IMR-90 (cell line): ENCODE data around the gene TNRC6C. TPM values are rescaled to one million over a fixed set of nuclear protein-coding genes. Genes with fewer than 3 reads are reported as not detected.

ENCODE experiments used
- ATAC-seq: fragments of 200-7000 bp; cut with Tn5 transposase; 2 replicates; pipeline ENCODE4 v1.9.1; 2020; ENCODE audit warnings: low read depth, mild to moderate bottlenecking, moderate library complexity
- BruUV-seq: library from RNA; stranded (reverse); fragments of 400-500 nt; replicated peaks from 2 replicates; lab custom pipeline; 2021; lab: Mats Ljungman, UMichigan
- CTCF ChIA-PET: fragments of 300-600 bp; formaldehyde crosslinking; extraction: SDS; loops from one replicate; lab custom pipeline; 2021; ENCODE audit warnings: antibody characterized with exemption; lab: Yijun Ruan, JAX
- POLR2A ChIA-PET: fragments of 300-600 bp; sonication (Branson Sonifier 250); formaldehyde crosslinking; loops from one replicate; lab custom pipeline; 2022; ENCODE audit warnings: antibody characterized with exemption; ENCODE audit not compliant: unreplicated experiment; lab: Charles Lee
- DNase-seq: peaks from one replicate; pipeline ENCODE4 v3.0.0; 2013
- H2AFZ ChIP-seq: replicated peaks from 2 replicates; pipeline ENCODE3; 2013; ENCODE audit warnings: low read length, mild to moderate bottlenecking; ENCODE audit not compliant: poor library complexity
- H2AK5ac ChIP-seq: 2 replicates; pipeline ENCODE4 v1.6.1; 2013; ENCODE audit warnings: low read depth, low read length, inconsistent platforms
- H2AK9ac ChIP-seq: replicated peaks from 2 replicates; pipeline ENCODE3; 2013; ENCODE audit warnings: mild to moderate bottlenecking, low read depth, low read length, moderate library complexity; ENCODE audit not compliant: poor library complexity
- H2BK120ac ChIP-seq: 2 replicates; pipeline ENCODE4 v1.6.1; 2013; ENCODE audit warnings: low read depth, low read length, inconsistent platforms
- H2BK15ac ChIP-seq: 3 replicates; pipeline ENCODE4 v1.6.1; 2013; ENCODE audit warnings: low read depth, low read length, inconsistent platforms
- H2BK20ac ChIP-seq: 2 replicates; pipeline ENCODE4 v1.6.1; 2013; ENCODE audit warnings: low read depth, mild to moderate bottlenecking, inconsistent platforms, low read length, moderate library complexity
- H2BK5ac ChIP-seq: 2 replicates; pipeline ENCODE4 v1.6.1; 2013; ENCODE audit warnings: mild to moderate bottlenecking, low read depth, low read length, inconsistent platforms; ENCODE audit not compliant: poor library complexity, severe bottlenecking
- H3K14ac ChIP-seq: replicated peaks from 2 replicates; pipeline ENCODE4 v1.6.1; 2013; ENCODE audit warnings: low read depth, low read length, inconsistent platforms
- H3K18ac ChIP-seq: 2 replicates; pipeline ENCODE4 v1.6.1; 2013; ENCODE audit warnings: low read depth, low read length, control low read depth
- H3K23ac ChIP-seq: 2 replicates; pipeline ENCODE4 v1.6.1; 2013; ENCODE audit warnings: low read depth, low read length, inconsistent platforms
- H3K27ac ChIP-seq: 2 replicates; pipeline ENCODE4 v1.5.1; 2013; ENCODE audit warnings: mild to moderate bottlenecking, control low read depth, low read length; ENCODE audit not compliant: insufficient read depth
- H3K27me3 ChIP-seq: 2 replicates; pipeline ENCODE4 v1.6.1; 2013; ENCODE audit warnings: low read length; ENCODE audit not compliant: control insufficient read depth, insufficient read depth
- H3K36me3 ChIP-seq: 2 replicates; pipeline ENCODE4 v1.6.1; 2013; ENCODE audit warnings: low read length, mixed read lengths; ENCODE audit not compliant: control insufficient read depth, insufficient read depth
- H3K4ac ChIP-seq: 2 replicates; pipeline ENCODE4 v1.6.1; 2013; ENCODE audit warnings: low read depth, low read length, inconsistent platforms
- H3K4me1 ChIP-seq: 2 replicates; pipeline ENCODE4 v1.6.1; 2013; ENCODE audit warnings: low read length, mixed read lengths; ENCODE audit not compliant: control insufficient read depth, insufficient read depth
- H3K4me2 ChIP-seq: 2 replicates; pipeline ENCODE4 v1.6.1; 2013; ENCODE audit warnings: low read depth, mild to moderate bottlenecking, control low read depth, low read length, moderate library complexity
- H3K4me3 ChIP-seq: 2 replicates; pipeline ENCODE4 v1.5.1; 2013; ENCODE audit warnings: low read depth, mild to moderate bottlenecking, control low read depth, low read length, moderate library complexity; ENCODE audit not compliant: insufficient read depth
- H3K56ac ChIP-seq: 2 replicates; pipeline ENCODE4 v1.6.1; 2013; ENCODE audit warnings: low read length, inconsistent platforms; ENCODE audit not compliant: insufficient read depth; ENCODE audit errors: extremely low read depth
- H3K79me1 ChIP-seq, 2 experiments: 2 replicates each; pipeline ENCODE4 v1.6.1; 2013; ENCODE audit warnings: low read length in 2 of 2, inconsistent platforms in 1 of 2, low read depth in 1 of 2
- H3K9ac ChIP-seq: 2 replicates; pipeline ENCODE4 v1.6.1; 2013; ENCODE audit warnings: low read depth, low read length, control low read depth
- H3K9me1 ChIP-seq: 2 replicates; pipeline ENCODE4 v1.6.1; 2013; ENCODE audit warnings: low read length, inconsistent platforms; ENCODE audit not compliant: insufficient read depth
- H3K9me3 ChIP-seq: 2 replicates; pipeline ENCODE4 v1.6.1; 2013; ENCODE audit warnings: low read length; ENCODE audit not compliant: control insufficient read depth, insufficient read depth
- H4K20me1 ChIP-seq: 2 replicates; pipeline ENCODE4 v1.6.1; 2013; ENCODE audit warnings: low read length, inconsistent platforms; ENCODE audit not compliant: insufficient read depth
- H4K5ac ChIP-seq: 2 replicates; pipeline ENCODE4 v1.6.1; 2013; ENCODE audit warnings: mild to moderate bottlenecking, low read depth, low read length, control low read depth
- H4K8ac ChIP-seq, 2 experiments: 2 replicates each; pipeline ENCODE4 v1.6.1; 2013; ENCODE audit warnings: low read depth in 2 of 2, low read length in 2 of 2, control low read depth in 1 of 2, inconsistent platforms in 1 of 2
- H4K91ac ChIP-seq: 2 replicates; pipeline ENCODE4 v1.6.1; 2013; ENCODE audit warnings: low read depth, low read length, inconsistent platforms; ENCODE audit not compliant: insufficient read depth
- FOS ChIP-seq: fragments of 150-350 bp; IDR thresholded peaks from 2 replicates; pipeline ENCODE4 v1.6.1; 2016; ENCODE audit warnings: low read depth, low read length
- MAFK ChIP-seq: IDR thresholded peaks from 2 replicates; pipeline ENCODE4 v1.6.1; 2012; ENCODE audit warnings: low read depth, low read length, improper control_type of control experiment
- MXI1 ChIP-seq: IDR thresholded peaks from 2 replicates; pipeline ENCODE4 v1.6.1; 2012; ENCODE audit warnings: low read depth, mild to moderate bottlenecking, low read length, moderate library complexity, borderline replicate concordance
- RAD21 ChIP-seq: IDR thresholded peaks from 2 replicates; pipeline ENCODE4 v1.6.1; 2012; ENCODE audit warnings: low read length, improper control_type of control experiment
- WGBS, 2 experiments: methylation state at CpG; one replicate each; pipeline versions ENCODE4 v1.1.5 to v1.1.7; 2013; ENCODE audit warnings: missing lambda C conversion rate in 2 of 2; ENCODE audit not compliant: insufficient read length in 1 of 2; ENCODE audit errors: extremely low coverage in 2 of 2; 5-methylcytosine and 5-hydroxymethylcytosine counted together
- dilution Hi-C: fragments of 300-500 bp; cut with HindIII; formaldehyde crosslinking; loops from one replicate; pipeline ENCODE4 v1.14.3; 2018; ENCODE audit warnings: low sequenced_read_pairs; ENCODE audit not compliant: unreplicated experiment
- in situ Hi-C: fragments of 300-500 bp; cut with MboI; formaldehyde crosslinking; loops from 3 replicates; pipeline ENCODE4 v1.14.3; 2019; ENCODE audit warnings: low sequenced_read_pairs, inconsistent platforms, mixed read lengths
- intact Hi-C: fragments of 100-400 bp; cut with micrococcal nuclease; formaldehyde crosslinking; loops from 2 replicates; pipeline ENCODE4 v1.10.0; 2022
- polyA plus RNA-seq, 3 experiments: library from polyadenylated mRNA; depleted of rRNA; stranded (reverse); fragments of >200 nt; gene quantifications; 2 replicates each; pipeline ENCODE4 v1.2.3, GENCODE V29; 2012; ENCODE audit warnings: low replicate concordance in 1 of 3
- total RNA-seq: library from RNA; depleted of rRNA; stranded (reverse); fragments of >200 nt; gene quantifications from 2 replicates; pipeline ENCODE4 v1.2.3, GENCODE V29; 2012
- TF ChIP-seq, protein P1 (sequence below): fragments of 150-350 bp; IDR thresholded peaks from 2 replicates; pipeline ENCODE4 v1.6.1; 2017; ENCODE audit warnings: mild to moderate bottlenecking, antibody characterized with exemption, low read length, low read depth

The TNRC6C gene
- total and polyA plus RNA-seq, 2 of the 4 experiments (the other 2 are of a cell fraction): 1.6 to 2.7 TPM

DNA sequence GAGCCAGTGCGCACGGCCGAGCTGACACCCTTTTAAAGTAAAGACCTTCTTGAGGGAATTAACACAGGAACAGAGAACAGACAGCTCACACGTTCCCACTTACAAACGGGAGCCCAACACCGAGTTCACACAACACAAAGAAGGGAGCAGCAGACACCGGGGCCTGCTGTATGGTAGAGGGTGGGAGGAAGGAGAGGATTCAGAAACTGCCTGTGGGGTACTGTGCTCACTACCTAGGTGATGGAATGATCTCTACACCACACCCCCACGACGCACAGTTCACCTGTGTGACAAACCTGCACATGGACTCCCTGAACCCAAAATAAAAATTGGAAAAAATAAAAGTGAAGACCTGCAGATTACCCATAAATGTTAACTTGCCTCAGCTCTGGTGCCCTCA is 137.6 kb downstream of the TNRC6C start:
- H4K8ac ChIP-seq: no peak overlapping the region
- intact Hi-C loops: no loop called here
- no peak overlapping the region for H3K14ac ChIP-seq
- TF ChIP-seq MAFK (no peak), FOS (no peak), MXI1 (no peak), RAD21 (no peak)
- TF ChIP-seq, protein P1, sequence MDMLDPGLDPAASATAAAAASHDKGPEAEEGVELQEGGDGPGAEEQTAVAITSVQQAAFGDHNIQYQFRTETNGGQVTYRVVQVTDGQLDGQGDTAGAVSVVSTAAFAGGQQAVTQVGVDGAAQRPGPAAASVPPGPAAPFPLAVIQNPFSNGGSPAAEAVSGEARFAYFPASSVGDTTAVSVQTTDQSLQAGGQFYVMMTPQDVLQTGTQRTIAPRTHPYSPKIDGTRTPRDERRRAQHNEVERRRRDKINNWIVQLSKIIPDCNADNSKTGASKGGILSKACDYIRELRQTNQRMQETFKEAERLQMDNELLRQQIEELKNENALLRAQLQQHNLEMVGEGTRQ: no peak
- no peak overlapping the region for H2AFZ ChIP-seq
- no peak overlapping the region for H3K4ac ChIP-seq
- H2BK15ac ChIP-seq: no peak overlapping the region
- no peak overlapping the region for H3K23ac ChIP-seq
- no peak overlapping the region for H2BK120ac ChIP-seq
- H4K91ac ChIP-seq: no peak overlapping the region
- H3K9me1 ChIP-seq: peaks cover 4% of the 10 kb centered on the region; the same call in 1 of the 2 replicates
- no peak overlapping the region for H4K5ac ChIP-seq
- no peak overlapping the region for H2BK5ac ChIP-seq
- BruUV-seq: no TSS peak
- CTCF ChIA-PET: interaction anchor here (1.7 kb wide), 1 partner anchor 11 kb away, joined by 8 read pairs; no protein-coding TSS in a partner anchor
- no peak overlapping the region for H3K27ac ChIP-seq
- H3K18ac ChIP-seq: no peak overlapping the region
- H3K4me3 ChIP-seq: no peak overlapping the region
- POLR2A ChIA-PET: no interaction called here
- no peak for DNase-seq
- H4K20me1 ChIP-seq: no peaks in the 10 kb centered on the region
- no peaks in the 10 kb centered on the region for H3K79me1 ChIP-seq
- H3K36me3 ChIP-seq: peaks cover 52% of the 10 kb centered on the region
- H2AK9ac ChIP-seq: peak overlapping the region; percentile 47
- no peak overlapping the region for H2AK5ac ChIP-seq
- WGBS, 2 experiments: 93% methylated on average over 3 of the region's 9 CpGs; no CpG with 5 or more reads in 1 of the 2 experiments
- H3K56ac ChIP-seq: no peak overlapping the region
- H3K27me3 ChIP-seq: no peaks in the 10 kb centered on the region
- no peak overlapping the region for H3K4me2 ChIP-seq
- in situ Hi-C loops: no loop called here
- dilution Hi-C loops: no loop called here
- no peak overlapping the region for H2BK20ac ChIP-seq
- no peaks in the 10 kb centered on the region for H3K4me1 ChIP-seq
- H3K9ac ChIP-seq: no peak overlapping the region
- ATAC-seq: no peak
- no peaks in the 10 kb centered on the region for H3K9me3 ChIP-seq
